WTC11 (cell line): ENCODE data around the gene ENO2. TPM values are rescaled to one million over a fixed set of nuclear protein-coding genes. Genes with fewer than 3 reads are reported as not detected.

Source experiments
- ATAC-seq: fragments of 200-7000 bp; cut with Tn5 transposase; 2 replicates; pipeline ENCODE4 v1.10.0; 2021; ENCODE audit warnings: mild to moderate bottlenecking, moderate library complexity
- CTCF ChIA-PET: fragments of 300-600 bp; sonication (Branson Sonifier 250); formaldehyde crosslinking; loops from one replicate; lab custom pipeline; 2021; ENCODE audit warnings: antibody characterized with exemption; lab: Charles Lee
- POLR2A ChIA-PET: fragments of 350-600 bp; sonication (Branson Sonifier 250); formaldehyde crosslinking; loops from one replicate; lab custom pipeline; 2021; ENCODE audit warnings: antibody characterized with exemption; lab: Charles Lee
- DNase-seq: peaks from one replicate; pipeline ENCODE4 v3.0.0; 2021; ENCODE audit warnings: low spot score
- H3K27ac Mint-ChIP-seq: 2 replicates; pipeline ENCODE4 v1.8.0; 2021; ENCODE audit warnings: mixed read lengths
- H3K27me3 Mint-ChIP-seq: 2 replicates; pipeline ENCODE4 v1.8.0; 2021; ENCODE audit warnings: low read depth, mild to moderate bottlenecking, moderate library complexity, mixed read lengths
- H3K36me3 Mint-ChIP-seq: 2 replicates; pipeline ENCODE4 v1.8.0; 2021; ENCODE audit warnings: mixed read lengths
- H3K4me1 Mint-ChIP-seq: 2 replicates; pipeline ENCODE4 v1.8.0; 2022; ENCODE audit warnings: mixed read lengths
- H3K4me3 Mint-ChIP-seq: 2 replicates; pipeline ENCODE4 v1.8.0; 2021; ENCODE audit warnings: mild to moderate bottlenecking, moderate library complexity, mixed read lengths
- H3K9me3 Mint-ChIP-seq: 2 replicates; pipeline ENCODE4 v1.8.0; 2021; ENCODE audit warnings: mixed read lengths
- ATF6 ChIP-seq: sonication (generic); formaldehyde crosslinking; IDR thresholded peaks from 2 replicates; pipeline ENCODE4 v1.8.1; 2023; ENCODE audit warnings: mild to moderate bottlenecking, missing genetic modification reagents
- CREB1 ChIP-seq: sonication (generic); formaldehyde crosslinking; IDR thresholded peaks from 2 replicates; pipeline ENCODE4 v1.8.0; 2023; ENCODE audit warnings: mild to moderate bottlenecking, missing genetic modification reagents
- ELF4 ChIP-seq: sonication (generic); formaldehyde crosslinking; IDR thresholded peaks from 2 replicates; pipeline ENCODE4 v1.8.1; 2022; ENCODE audit warnings: low read depth, mild to moderate bottlenecking, moderate library complexity, missing genetic modification reagents
- ETV6 ChIP-seq: sonication (generic); formaldehyde crosslinking; IDR thresholded peaks from 2 replicates; pipeline ENCODE4 v1.8.1; 2022; ENCODE audit warnings: mild to moderate bottlenecking, missing genetic modification reagents
- FOXP1 ChIP-seq: sonication (generic); formaldehyde crosslinking; IDR thresholded peaks from 2 replicates; pipeline ENCODE4 v1.8.0; 2022; ENCODE audit warnings: missing genetic modification reagents, mild to moderate bottlenecking, moderate library complexity, borderline replicate concordance
- GRHL2 ChIP-seq: fragments of 250-450 bp; sonication (Bioruptor Pico); IDR thresholded peaks from 2 replicates; pipeline ENCODE4 v1.8.0; 2022; ENCODE audit warnings: mild to moderate bottlenecking, moderate library complexity; ENCODE audit not compliant: insufficient replicate concordance, severe bottlenecking
- IRF2 ChIP-seq: sonication (generic); formaldehyde crosslinking; IDR thresholded peaks from 2 replicates; pipeline ENCODE4 v1.8.0; 2022; ENCODE audit warnings: low read depth, missing genetic modification reagents, borderline replicate concordance
- JUN ChIP-seq: sonication (generic); formaldehyde crosslinking; IDR thresholded peaks from 2 replicates; pipeline ENCODE4 v1.8.0; 2023; ENCODE audit warnings: mild to moderate bottlenecking, missing genetic modification reagents
- NR1H2 ChIP-seq: sonication (generic); formaldehyde crosslinking; IDR thresholded peaks from 2 replicates; pipeline ENCODE4 v1.9.0; 2021; ENCODE audit warnings: mild to moderate bottlenecking, moderate library complexity, missing genetic modification reagents
- NR2C2 ChIP-seq: sonication (generic); formaldehyde crosslinking; IDR thresholded peaks from 2 replicates; pipeline ENCODE4 v1.8.0; 2022; ENCODE audit warnings: mild to moderate bottlenecking, missing genetic modification reagents
- PRDM15 ChIP-seq: sonication (generic); formaldehyde crosslinking; IDR thresholded peaks from 2 replicates; pipeline ENCODE4 v1.8.0; 2022; ENCODE audit warnings: missing genetic modification reagents
- SOX15 ChIP-seq: fragments of 250-450 bp; sonication (Bioruptor Pico); IDR thresholded peaks from 2 replicates; pipeline ENCODE4 v1.9.0; 2021; ENCODE audit warnings: mild to moderate bottlenecking
- STAT6 ChIP-seq: sonication (generic); formaldehyde crosslinking; conservative IDR thresholded peaks from 2 replicates; pipeline ENCODE4 v1.8.1; 2023; ENCODE audit warnings: mild to moderate bottlenecking, low read depth, missing genetic modification reagents, moderate library complexity
- USF2 ChIP-seq: sonication (generic); formaldehyde crosslinking; IDR thresholded peaks from 2 replicates; pipeline ENCODE4 v1.8.1; 2023; ENCODE audit warnings: mild to moderate bottlenecking, missing genetic modification reagents, moderate library complexity
- ZBTB21 ChIP-seq: sonication (generic); formaldehyde crosslinking; IDR thresholded peaks from 2 replicates; pipeline ENCODE4 v1.8.1; 2023; ENCODE audit warnings: mild to moderate bottlenecking, missing genetic modification reagents, borderline replicate concordance
- ZNF121 ChIP-seq: sonication (generic); formaldehyde crosslinking; IDR thresholded peaks from 2 replicates; pipeline ENCODE4 v1.8.0; 2023; ENCODE audit warnings: missing genetic modification reagents
- ZNF423 ChIP-seq: fragments of 250-450 bp; sonication (Bioruptor Pico); IDR thresholded peaks from 2 replicates; pipeline ENCODE4 v2.1.2; 2022; ENCODE audit warnings: mild to moderate bottlenecking, moderate library complexity
- ZNF425 ChIP-seq: fragments of 250-450 bp; sonication (Bioruptor Pico); conservative IDR thresholded peaks from 2 replicates; pipeline ENCODE4 v1.9.0; 2021; ENCODE audit warnings: mild to moderate bottlenecking
- ZNF671 ChIP-seq: fragments of 250-450 bp; sonication (Bioruptor Pico); IDR thresholded peaks from 2 replicates; pipeline ENCODE4 v1.8.0; 2021; ENCODE audit warnings: mild to moderate bottlenecking
- total RNA-seq: library from RNA; stranded (reverse); gene quantifications from 3 replicates; pipeline ENCODE4 v1.2.3, GENCODE V29; 2021

Gene ENO2
- total RNA-seq, 1 experiment from 2014 or later = 118 TPM

- CTCF ChIA-PET = interaction anchor here (1.0 to 9.7 kb wide), 5 partner anchors 14 to 143 kb away, joined by 3 to 296 read pairs (median 16); partner anchors contain the start of genes C12orf57, C1RL, PTPN6 and RNU7-1
- peaks cover 46% of the 10 kb centered on the region for H3K36me3 Mint-ChIP-seq
- no peaks in the 10 kb centered on the region for H3K27me3 Mint-ChIP-seq
- TF ChIP-seq ZNF423 (CRISPR knock-in tag) (no peak), USF2 (CRISPR knock-in tag) (no peak), IRF2 (CRISPR knock-in tag) (no peak), ZNF425 (no peak), CREB1 (no peak), GRHL2 (no peak), STAT6 (CRISPR knock-in tag) (no peak), NR1H2 (CRISPR knock-in tag) (no peak), ELF4 (CRISPR knock-in tag) (no peak), PRDM15 (CRISPR knock-in tag) (no peak), ZNF671 (CRISPR knock-in tag) (no peak), ATF6 (CRISPR knock-in tag) (no peak)
- H3K4me3 Mint-ChIP-seq = no peak overlapping the region
- POLR2A ChIA-PET = interaction anchor here (6.6 kb wide), 1 partner anchor 21 kb away, joined by 167 read pairs; the partner anchor contains the start of genes C12orf57 and RNU7-1
- DNase-seq (no peak), ATAC-seq (no peak)
- H3K9me3 Mint-ChIP-seq = no peaks in the 10 kb centered on the region
- peak overlapping the region; percentile 91 for H3K27ac Mint-ChIP-seq
- H3K4me1 Mint-ChIP-seq = peaks cover 56% of the 10 kb centered on the region
Observed at GRCh38 chr12:6965714-6966113, 51.3 kb downstream of the ENO2 start.

GRCh38 chr12:6966351-6966750, 52.0 kb downstream of the ENO2 start:
- Mint-ChIP-seq H3K4me1 (peaks cover 50% of the 10 kb centered on the region), H3K27ac (peak overlapping the region; percentile 91)

More at GRCh38 chr12:6966351-6966750, 52.0 kb downstream of the ENO2 start:
- peaks cover 48% of the 10 kb centered on the region for H3K36me3 Mint-ChIP-seq
- no peaks in the 10 kb centered on the region for H3K9me3 Mint-ChIP-seq
- H3K27me3 Mint-ChIP-seq = no peaks in the 10 kb centered on the region
- no peak for TF ChIP-seq ZBTB21 (CRISPR knock-in tag)
- TF ChIP-seq ETV6 (CRISPR knock-in tag) = no peak
- TF ChIP-seq FOXP1 (CRISPR knock-in tag) = no peak
- no peak for TF ChIP-seq SOX15 (CRISPR knock-in tag)
- TF ChIP-seq ZNF121 (CRISPR knock-in tag) = no peak
- TF ChIP-seq JUN (CRISPR knock-in tag) = no peak
- no peak for TF ChIP-seq NR2C2 (CRISPR knock-in tag)
- ChIA-PET POLR2A (interaction anchor here (6.6 kb wide), 1 partner anchor 21 kb away, joined by 167 read pairs; the partner anchor contains the start of genes C12orf57 and RNU7-1), CTCF (interaction anchor here (1.0 to 9.7 kb wide), 3 partner anchors 21 to 143 kb away, joined by 3 to 296 read pairs (median 48); partner anchors contain the start of genes C12orf57, C1RL, RNU7-1 and SPSB2)
- DNase-seq (no peak), ATAC-seq (no peak)
- no peak overlapping the region for H3K4me3 Mint-ChIP-seq
